Upper lobe of right lung (tissue), 1 donor: ENCODE results near the gene TULP1. TPM values are rescaled to one million over a fixed set of nuclear protein-coding genes. Genes with fewer than 3 reads are reported as not detected.
A peak's percentile ranks its signal among the peaks of the same experiment; 100 is the strongest.

Source experiments
- ATAC-seq: fragments of 200-7000 bp; cut with Tn5 transposase; one replicate; pipeline ENCODE4 v1.9.1; 2020; ENCODE audit warnings: mild to moderate bottlenecking, moderate library complexity
- DNase-seq: peaks from one replicate; pipeline ENCODE4 v3.0.0-alpha.2; 2020
- H3K27ac ChIP-seq: fragments of 200-600 bp; one replicate; pipeline ENCODE4 v1.8.0; 2022
- H3K27me3 ChIP-seq: fragments of 200-600 bp; one replicate; pipeline ENCODE4 v1.8.0; 2022; ENCODE audit warnings: mild to moderate bottlenecking
- H3K36me3 ChIP-seq: fragments of 200-600 bp; one replicate; pipeline ENCODE4 v1.8.0; 2022
- H3K4me1 ChIP-seq: fragments of 200-600 bp; one replicate; pipeline ENCODE4 v1.8.0; 2022
- H3K4me3 ChIP-seq: fragments of 200-600 bp; one replicate; pipeline ENCODE4 v1.8.0; 2022; ENCODE audit warnings: mild to moderate bottlenecking
- H3K9me3 ChIP-seq: fragments of 200-600 bp; one replicate; pipeline ENCODE4 v1.8.0; 2022
- CTCF ChIP-seq: fragments of 200-600 bp; IDR thresholded peaks from one replicate; pipeline ENCODE4 v1.8.0; 2022; ENCODE audit warnings: antibody characterized with exemption
- intact Hi-C: fragments of 100-400 bp; cut with DNase I; formaldehyde crosslinking; loops from one replicate; pipeline ENCODE4 v1.11.0; 2022
- total RNA-seq: library from RNA; stranded (reverse); fragmentation: NEBNext Ultra II Directional; extraction: Animal tissue kit (Norgen Biotek cat#: 25700); gene quantifications from one replicate; pipeline ENCODE4 v1.2.1, GENCODE V29; 2021
- donor health status: DM: no; HTN: yes; CAD: no; lungs with severe emphysema.

The TULP1 gene
- total RNA-seq, 1 donor from 2014 or later = not detected

- ATAC-seq (no peak), DNase-seq (no peak)
- intact Hi-C loops = no loop called here
- Histone ChIP-seq H3K4me1 (no peaks in the 10 kb centered on the region), H3K9me3 (no peaks in the 10 kb centered on the region), H3K4me3 (no peak overlapping the region), H3K27me3 (peaks cover 31% of the 10 kb centered on the region), H3K27ac (no peak overlapping the region), H3K36me3 (no peaks in the 10 kb centered on the region)
- no peak for TF ChIP-seq CTCF
These were observed 690 bp downstream of the TULP1 start for GRCh38 chr6:35512006-35512405.

- Histone ChIP-seq H3K4me3 (no peak overlapping the region), H3K9me3 (no peaks in the 10 kb centered on the region), H3K27ac (no peak overlapping the region), H3K27me3 (peaks cover 31% of the 10 kb centered on the region), H3K36me3 (no peaks in the 10 kb centered on the region), H3K4me1 (no peaks in the 10 kb centered on the region)
- ATAC-seq (no peak), DNase-seq (no peak)
- TF ChIP-seq CTCF = no peak
- intact Hi-C loops = no loop called here
These were observed 1.1 kb downstream of the TULP1 start for GRCh38 chr6:35511562-35511941.

- Histone ChIP-seq H3K27me3 (peaks cover 31% of the 10 kb centered on the region), H3K27ac (no peak overlapping the region), H3K36me3 (no peaks in the 10 kb centered on the region), H3K9me3 (no peaks in the 10 kb centered on the region), H3K4me1 (no peaks in the 10 kb centered on the region), H3K4me3 (no peak overlapping the region)
- DNase-seq (no peak), ATAC-seq (no peak)
- TF ChIP-seq CTCF = no peak
- intact Hi-C loops = no loop called here
These were observed 1.7 kb downstream of the TULP1 start for GRCh38 chr6:35510916-35511561.

GRCh38 chr6:35508542-35508941, 4.2 kb downstream of the TULP1 start:
- ATAC-seq (no peak), DNase-seq (no peak)
- TF ChIP-seq CTCF = no peak
- intact Hi-C loops = no loop called here
- H3K4me3 ChIP-seq = no peak overlapping the region
- H3K27me3 ChIP-seq = peaks cover 31% of the 10 kb centered on the region
- H3K36me3 ChIP-seq = no peaks in the 10 kb centered on the region
- H3K4me1 ChIP-seq = no peaks in the 10 kb centered on the region
- no peaks in the 10 kb centered on the region for H3K9me3 ChIP-seq
- no peak overlapping the region for H3K27ac ChIP-seq

GRCh38 chr6:35508027-35508426, 4.7 kb downstream of the TULP1 start:
- DNase-seq = no peak
- Histone ChIP-seq H3K4me3 (no peak overlapping the region), H3K9me3 (no peaks in the 10 kb centered on the region), H3K27me3 (peaks cover 31% of the 10 kb centered on the region), H3K27ac (no peak overlapping the region), H3K36me3 (no peaks in the 10 kb centered on the region), H3K4me1 (no peaks in the 10 kb centered on the region)
- ATAC-seq = peak; percentile 61
- intact Hi-C loops = no loop called here
- no peak for TF ChIP-seq CTCF

- DNase-seq = no peak
- H3K9me3 ChIP-seq = no peaks in the 10 kb centered on the region
- ATAC-seq = no peak
- no peak overlapping the region for H3K27ac ChIP-seq
- intact Hi-C loops = no loop called here
- H3K27me3 ChIP-seq = peaks cover 29% of the 10 kb centered on the region
- no peaks in the 10 kb centered on the region for H3K36me3 ChIP-seq
- no peak overlapping the region for H3K4me3 ChIP-seq
- no peaks in the 10 kb centered on the region for H3K4me1 ChIP-seq
- no peak for TF ChIP-seq CTCF
These were observed 5.5 kb downstream of the TULP1 start for GRCh38 chr6:35507221-35507620.
